Heart right ventricle (tissue), 16 donors: ENCODE results near the gene REEP6. TPM values are rescaled to one million over a fixed set of nuclear protein-coding genes. Genes with fewer than 3 reads are reported as not detected.

ENCODE experiments used
- ATAC-seq, 8 donors: fragments of 200-7000 bp; cut with Tn5 transposase; one replicate each; pipeline ENCODE4 v1.9.1; 2020; ENCODE audit warnings: mild to moderate bottlenecking in 8 of 8, moderate library complexity in 8 of 8, moderate number of reproducible peaks in 1 of 8
- DNase-seq, 2 donors: peaks; one replicate each; pipeline ENCODE4 v3.0.0-alpha.2; 2020
- H3K27ac ChIP-seq, 10 donors: fragments of 200-600 bp; sonication (generic) in 2 of 10; one replicate each; pipeline versions ENCODE4 v1.5.0 to v1.8.0; 2020 to 2022; ENCODE audit warnings: mild to moderate bottlenecking in 3 of 10
- H3K27me3 ChIP-seq, 7 donors: fragments of 200-600 bp; one replicate each; pipeline ENCODE4 v1.8.0; 2021 to 2022; ENCODE audit warnings: mild to moderate bottlenecking in 2 of 7
- H3K36me3 ChIP-seq, 9 donors: fragments of 200-600 bp; sonication (generic) in 1 of 9; one replicate each; pipeline versions ENCODE4 v1.5.0 to v1.8.0; 2020 to 2022; ENCODE audit warnings: mild to moderate bottlenecking in 2 of 9
- H3K4me1 ChIP-seq, 9 donors: fragments of 200-600 bp; sonication (generic) in 1 of 9; one replicate each; pipeline versions ENCODE4 v1.5.0 to v1.8.0; 2020 to 2022; ENCODE audit warnings: mild to moderate bottlenecking in 4 of 9
- H3K4me3 ChIP-seq, 10 donors: fragments of 200-600 bp; sonication (generic) in 2 of 10; one replicate each; pipeline versions ENCODE4 v1.5.0 to v1.8.0; 2020 to 2022; ENCODE audit warnings: mild to moderate bottlenecking in 7 of 10, moderate library complexity in 2 of 10
- H3K9me3 ChIP-seq, 11 donors: fragments of 200-600 bp in 10 of 11; sonication (generic) in 2 of 11; one replicate each; pipeline versions ENCODE4 v1.5.0 to v1.8.0; 2013 to 2022; ENCODE audit warnings: mild to moderate bottlenecking in 2 of 11, control low read depth in 1 of 11, moderate library complexity in 1 of 11
- WGBS, 2 donors: extraction: QIAGEN DNeasy Blood & Tissue Kit; methylation state at CpG; one replicate each; pipeline ENCODE4 v1.1.7; 2013; ENCODE audit warnings: inconsistent platforms in 1 of 2; 5-methylcytosine and 5-hydroxymethylcytosine counted together
- intact Hi-C, 10 donors: fragments of 100-400 bp; cut with DNase I; formaldehyde crosslinking; loops; one replicate each; pipeline versions ENCODE4 v1.11.1 to v1.14.2; 2022
- polyA plus RNA-seq, 2 donors: library from polyadenylated mRNA; stranded (reverse); fragments of 200-250 nt; gene quantifications; one replicate each; pipeline ENCODE4 v1.2.3, GENCODE V29; 2013
- total RNA-seq, 10 donors: library from RNA; stranded (reverse); fragmentation: NEBNext Ultra II Directional in 3 of 10; extraction: Animal tissue kit (Norgen Biotek cat#: 25700) in 3 of 10; gene quantifications; one replicate each; pipeline versions ENCODE4 v1.2.1 to v1.2.4, GENCODE V29; 2021 to 2023
- TF ChIP-seq, protein P1 (sequence below), 9 donors: fragments of 200-600 bp; sonication (generic) in 2 of 9; IDR thresholded peaks; one replicate each; pipeline versions ENCODE4 v1.5.0 to v1.8.0; 2021 to 2022; ENCODE audit warnings: antibody characterized with exemption in 9 of 9, mild to moderate bottlenecking in 5 of 9, moderate library complexity in 1 of 9
- donor health status: Arrhythmogenic right ventricular cardiomyopathy.
- donor health status: ischemic (EF 13 %, LVEDD 7.1; RV severe dilation, severe dysfunction).
- donor health status: healthy with polysubstance abuse.
- donor health status: DM: no; HTN: yes; CAD: no.
- donor health status: DM: no; HTN: no; CAD: no.
- donor health status: ischemic (EF 25% LVEDD 6.9; RV normal size, moderate dysfunction).
- donor health status: ischemic (EF 25% LVEDD 5.7; RV mildly dilated, moderate dysfunction).
- donor health status: healthy.
- donor health status: DM: yes; HTN: yes; CAD: no.
- donor health status: Ischemic cardiomyopathy.
- donor health status: ischemic (EF 35%, LVEDD 5.7; RV mildly dilated, moderate dysfunction).
- donor health status: nonischemic (EF 11% LVEDD 7.7; RV severe dilation, severe dysfunction).
- donor health status: DM: yes; HTN: yes; CAD: no.
- donor health status: PGD.
- donor health status: ischemic (EF 29% LVEDD 5.4; RV normal size, mild dysfunction).
- donor health status: nonischemic (EF 23%, LVEDD 6.1; RV moderate dilation, normal function).

Gene REEP6
- total and polyA plus RNA-seq, 12 donors, result 1.8 to 5.0 (median 3.8) TPM

DNA sequence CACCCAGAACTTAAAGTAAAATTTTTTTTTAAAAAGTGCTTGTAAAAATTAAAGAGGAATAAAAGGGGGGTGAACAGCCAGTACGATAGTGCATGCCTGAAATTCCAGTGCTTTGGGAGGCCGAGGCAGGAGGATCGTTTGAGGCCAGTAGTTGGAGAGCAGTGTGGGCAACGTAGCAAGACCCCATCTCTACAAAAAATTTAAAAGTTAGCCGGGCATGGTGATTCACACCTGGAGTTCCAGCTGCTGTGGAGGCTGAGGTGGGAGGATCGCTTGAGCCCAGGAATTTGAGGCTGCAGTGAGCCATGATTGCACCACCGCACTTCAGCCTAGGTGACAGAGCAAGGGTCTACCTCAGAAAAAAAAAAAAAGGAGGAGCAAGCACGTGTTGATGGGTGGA lies 14.0 kb downstream of the REEP6 start:
- 81 to 86% methylated on average over 8 of the region's 8 CpGs for WGBS, 2 donors
- Histone ChIP-seq H3K27ac (no peak overlapping the region), H3K4me3 (no peak overlapping the region), H3K36me3 (peaks cover 0 to 13% (median 0%) of the 10 kb centered on the region in 9 donors), H3K4me1 (peaks cover 0 to 38% (median 14%) of the 10 kb centered on the region in 9 donors), H3K9me3 (peaks cover 0 to 6% (median 0%) of the 10 kb centered on the region in 11 donors), H3K27me3 (peaks cover 0 to 37% (median 18%) of the 10 kb centered on the region in 7 donors)
- intact Hi-C loops, result loop anchor here in 1 of 10 donors (10.0 kb wide), 1 partner anchor 230 kb away; the partner anchor contains the start of gene FAM174C
- ATAC-seq (no peak), DNase-seq (no peak)
- TF ChIP-seq, protein P1, sequence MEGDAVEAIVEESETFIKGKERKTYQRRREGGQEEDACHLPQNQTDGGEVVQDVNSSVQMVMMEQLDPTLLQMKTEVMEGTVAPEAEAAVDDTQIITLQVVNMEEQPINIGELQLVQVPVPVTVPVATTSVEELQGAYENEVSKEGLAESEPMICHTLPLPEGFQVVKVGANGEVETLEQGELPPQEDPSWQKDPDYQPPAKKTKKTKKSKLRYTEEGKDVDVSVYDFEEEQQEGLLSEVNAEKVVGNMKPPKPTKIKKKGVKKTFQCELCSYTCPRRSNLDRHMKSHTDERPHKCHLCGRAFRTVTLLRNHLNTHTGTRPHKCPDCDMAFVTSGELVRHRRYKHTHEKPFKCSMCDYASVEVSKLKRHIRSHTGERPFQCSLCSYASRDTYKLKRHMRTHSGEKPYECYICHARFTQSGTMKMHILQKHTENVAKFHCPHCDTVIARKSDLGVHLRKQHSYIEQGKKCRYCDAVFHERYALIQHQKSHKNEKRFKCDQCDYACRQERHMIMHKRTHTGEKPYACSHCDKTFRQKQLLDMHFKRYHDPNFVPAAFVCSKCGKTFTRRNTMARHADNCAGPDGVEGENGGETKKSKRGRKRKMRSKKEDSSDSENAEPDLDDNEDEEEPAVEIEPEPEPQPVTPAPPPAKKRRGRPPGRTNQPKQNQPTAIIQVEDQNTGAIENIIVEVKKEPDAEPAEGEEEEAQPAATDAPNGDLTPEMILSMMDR (IDR thresholded peaks at IDR 0.05), result no peak

DNA sequence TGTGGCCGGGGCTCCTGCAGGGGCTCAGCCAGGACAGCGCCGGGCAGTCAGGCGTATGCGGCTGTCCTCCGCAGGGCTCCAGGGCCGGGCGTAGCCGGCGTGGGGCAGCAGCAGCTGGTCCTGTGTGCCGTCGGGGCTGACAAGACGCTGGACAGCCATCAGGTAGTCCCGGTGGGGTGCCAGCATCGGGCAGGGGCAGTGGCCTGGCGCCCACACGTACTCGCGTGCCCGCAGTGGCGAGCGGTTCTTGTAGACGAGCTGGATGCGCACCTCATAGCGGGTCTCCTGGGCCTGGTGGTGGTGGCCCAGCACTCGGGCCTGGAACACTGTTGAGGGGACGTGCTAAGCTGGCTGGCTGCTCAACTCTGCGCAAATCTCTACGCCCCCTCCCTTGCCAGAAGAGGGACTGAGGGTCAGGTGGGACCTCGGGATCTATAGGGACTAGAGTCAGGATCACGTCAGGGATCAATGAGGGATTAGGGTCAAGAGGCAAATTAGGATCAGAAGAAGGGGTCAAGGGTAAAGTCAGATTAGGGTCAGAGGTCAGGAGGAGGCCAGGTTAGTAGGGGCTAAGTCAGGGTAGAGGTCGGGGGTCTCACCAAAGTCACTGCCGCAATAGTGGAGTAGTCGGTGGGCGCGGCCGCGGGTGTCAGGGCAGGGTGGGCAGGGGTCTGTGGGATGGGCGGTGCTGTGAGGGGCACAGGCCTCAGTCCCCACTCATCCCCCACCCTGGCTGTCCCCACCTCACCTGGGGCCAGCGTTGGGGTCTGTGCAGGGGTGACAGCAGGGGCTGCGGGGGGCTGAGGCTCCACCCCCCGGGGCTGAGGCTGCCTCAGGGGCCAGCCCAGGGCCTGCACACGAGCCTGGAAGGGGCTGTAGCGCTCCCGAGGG lies 15.3 kb downstream of the REEP6 start:
- intact Hi-C loops, result loop anchor here in 2 of 10 donors (2.0 to 10.0 kb wide), 2 partner anchors 15 to 231 kb away; partner anchors contain the start of genes FAM174C (in 1 of the 2), PCSK4 (in 1 of the 2) and REEP6 (in 1 of the 2)
- WGBS, 2 donors, result 90 to 91% methylated on average over 45 of the region's 45 CpGs
- H3K4me3 ChIP-seq, result no peak overlapping the region
- H3K9me3 ChIP-seq, result peaks cover 0 to 6% (median 0%) of the 10 kb centered on the region in 11 donors
- H3K4me1 ChIP-seq, result peaks cover 0 to 51% (median 17%) of the 10 kb centered on the region in 9 donors
- peaks cover 0 to 13% (median 0%) of the 10 kb centered on the region in 9 donors for H3K36me3 ChIP-seq
- TF ChIP-seq, protein P1 (IDR thresholded peaks at IDR 0.05), result no peak
- DNase-seq (no peak), ATAC-seq (peak in 1 of 8 donors; percentile 2)
- no peak overlapping the region for H3K27ac ChIP-seq
- H3K27me3 ChIP-seq, result peaks cover 0 to 48% (median 17%) of the 10 kb centered on the region in 7 donors

- Histone ChIP-seq H3K9me3 (peaks cover 0 to 6% (median 0%) of the 10 kb centered on the region in 11 donors), H3K27ac (peak overlapping the region in 8 of 10 donors; percentile 72 to 88 (median 78)), H3K36me3 (peaks cover 0 to 13% (median 0%) of the 10 kb centered on the region in 9 donors), H3K4me3 (peak overlapping the region in 8 of 10 donors; percentile 22 to 52 (median 44)), H3K4me1 (peaks cover 4 to 60% (median 24%) of the 10 kb centered on the region in 9 donors), H3K27me3 (peaks cover 0 to 50% (median 15%) of the 10 kb centered on the region in 7 donors)
- intact Hi-C loops, result loop anchor here in 2 of 10 donors (2.0 to 10.0 kb wide), 2 partner anchors 16 to 232 kb away; partner anchors contain the start of genes FAM174C (in 1 of the 2), PCSK4 (in 1 of the 2) and REEP6 (in 1 of the 2)
- DNase-seq (no peak), ATAC-seq (peak in 1 of 8 donors; percentile 1)
- TF ChIP-seq, protein P1 (IDR thresholded peaks at IDR 0.05), result no peak
- WGBS, 2 donors, result 63 to 69% methylated on average over 23 of the region's 23 CpGs
Observed at GRCh38 chr19:1507192-1507660, 16.2 kb downstream of the REEP6 start.
